ENCODE results near the gene IRF7. TPM values are rescaled to one million over a fixed set of nuclear protein-coding genes. Genes with fewer than 3 reads are reported as not detected.

IRF7 gene
- total RNA-seq, 1 donor from 2014 or later = 16.6 TPM

GRCh38 chr11:608791-609251 lies 6.9 kb downstream of the IRF7 start:
- DNase-seq (ENCODE audit: low spot score) = no peak

GRCh38 chr11:607971-608659 lies 7.6 kb downstream of the IRF7 start:
- DNase-seq (ENCODE audit: low spot score) = no peak

GRCh38 chr11:607020-607780 lies 8.6 kb downstream of the IRF7 start:
- DNase-seq (ENCODE audit: low spot score) = no peak

- no peak for DNase-seq (ENCODE audit: low spot score)
Observed at GRCh38 chr11:606245-606644, 9.5 kb downstream of the IRF7 start.

- DNase-seq (ENCODE audit: low spot score) = no peak
Observed at GRCh38 chr11:605286-606129, 10.2 kb downstream of the IRF7 start.

- no peak for DNase-seq (ENCODE audit: low spot score)
Observed at GRCh38 chr11:603154-603553, 12.6 kb downstream of the IRF7 start.

- DNase-seq (ENCODE audit: low spot score) = no peak
Observed at GRCh38 chr11:601573-602245, 14.0 kb downstream of the IRF7 start.

- DNase-seq (ENCODE audit: low spot score) = no peak
Observed at GRCh38 chr11:598005-598680, 17.6 kb downstream of the IRF7 start.

GRCh38 chr11:597166-597725 lies 18.5 kb downstream of the IRF7 start:
- DNase-seq (ENCODE audit: low spot score) = no peak

GRCh38 chr11:596374-596773 lies 19.4 kb downstream of the IRF7 start:
- no peak for DNase-seq (ENCODE audit: low spot score)

GRCh38 chr11:595400-595799 lies 20.4 kb downstream of the IRF7 start:
- DNase-seq (ENCODE audit: low spot score) = no peak

GRCh38 chr11:593347-593746 lies 22.4 kb downstream of the IRF7 start:
- no peak for DNase-seq (ENCODE audit: low spot score)

- no peak for DNase-seq (ENCODE audit: low spot score)
Observed at GRCh38 chr11:592918-593317, 22.8 kb downstream of the IRF7 start.

- DNase-seq (ENCODE audit: low spot score) = no peak
Observed at GRCh38 chr11:592501-592900, 23.2 kb downstream of the IRF7 start.

GRCh38 chr11:590997-591396 lies 24.8 kb downstream of the IRF7 start:
- DNase-seq (ENCODE audit: low spot score) = no peak

GRCh38 chr11:589798-590197 lies 26.0 kb downstream of the IRF7 start:
- DNase-seq (ENCODE audit: low spot score) = no peak

- DNase-seq (ENCODE audit: low spot score) = no peak
Observed at GRCh38 chr11:587978-588380, 27.8 kb downstream of the IRF7 start.

GRCh38 chr11:587546-587945 lies 28.2 kb downstream of the IRF7 start:
- no peak for DNase-seq (ENCODE audit: low spot score)

GRCh38 chr11:586376-587316 lies 29.1 kb downstream of the IRF7 start:
- no peak for DNase-seq (ENCODE audit: low spot score)

- DNase-seq (ENCODE audit: low spot score) = no peak
Observed at GRCh38 chr11:584287-584686, 31.5 kb downstream of the IRF7 start.
